ENCODE data around the gene GPATCH4.
A peak's percentile ranks its signal among the peaks of the same experiment; 100 is the strongest.
"Not testable (repeated sequence)": the region's sequence is repeated elsewhere in the genome, so short reads cannot be mapped to it uniquely, and the experiment has no call there.

GPATCH4 gene

GRCh38 chr1:156594190-156594589 is 7.1 kb downstream of the GPATCH4 start:
- DNase-seq: no peak

GRCh38 chr1:156593661-156593989 is 7.7 kb downstream of the GPATCH4 start:
- no peak for DNase-seq

- no peak for DNase-seq
These were observed 8.2 kb downstream of the GPATCH4 start for GRCh38 chr1:156592910-156593660.

- no peak for DNase-seq
These were observed 8.9 kb downstream of the GPATCH4 start for GRCh38 chr1:156592158-156592909.

- DNase-seq: peak; percentile 90
These were observed 9.7 kb downstream of the GPATCH4 start, which contains the start of gene NAXE for GRCh38 chr1:156591432-156592157. Gene NAXE, plus strand, starts transcription at chr1:156591776. Its CDS starts 29 bp downstream, at chr1:156591805.

GRCh38 chr1:156591181-156591431 is 10.2 kb downstream of the GPATCH4 start:
- no peak for DNase-seq

- no peak for DNase-seq
These were observed 10.7 kb downstream of the GPATCH4 start for GRCh38 chr1:156590326-156591180.

GRCh38 chr1:156589546-156589945 is 11.7 kb downstream of the GPATCH4 start:
- no peak for DNase-seq

- not testable (repeated sequence) for DNase-seq
These were observed 13.4 kb downstream of the GPATCH4 start for GRCh38 chr1:156587927-156588326.

GRCh38 chr1:156586892-156587477 is 14.3 kb downstream of the GPATCH4 start:
- no peak for DNase-seq

- no peak for DNase-seq
These were observed 15.0 kb downstream of the GPATCH4 start for GRCh38 chr1:156586323-156586722.

GRCh38 chr1:156584813-156585212 is 16.5 kb downstream of the GPATCH4 start:
- DNase-seq: no peak

- DNase-seq: peak; percentile 84
These were observed 17.3 kb downstream of the GPATCH4 start for GRCh38 chr1:156583821-156584622.

GRCh38 chr1:156582388-156583017 is 18.8 kb downstream of the GPATCH4 start:
- DNase-seq: peak; percentile 76

- peak; percentile 85 for DNase-seq
These were observed 19.5 kb downstream of the GPATCH4 start for GRCh38 chr1:156581661-156582387.

GRCh38 chr1:156579472-156579871 is 21.8 kb downstream of the GPATCH4 start, which contains the start of gene TTC24:
Gene TTC24, plus strand, starts transcription at chr1:156579723. Its CDS starts 1,642 bp downstream, at chr1:156581365.
- no peak for DNase-seq

- no peak for DNase-seq
These were observed 23.2 kb downstream of the GPATCH4 start for GRCh38 chr1:156578055-156578454.

- DNase-seq: no peak
These were observed 23.7 kb downstream of the GPATCH4 start for GRCh38 chr1:156577550-156577949.

GRCh38 chr1:156574039-156574633 is 27.1 kb downstream of the GPATCH4 start:
- no peak for DNase-seq

- no peak for DNase-seq
These were observed 28.6 kb downstream of the GPATCH4 start for GRCh38 chr1:156572663-156573018.

Data from activated CD8-positive, alpha-beta memory T cell treated with anti-CD3 and anti-CD28 coated beads for 24 hours (primary cell).